NCI-H146 (cell line): ENCODE results near the gene HIGD2A.
"Not testable (repeated sequence)": the region's sequence is repeated elsewhere in the genome, so short reads cannot be mapped to it uniquely, and the experiment has no call there.

Experiments used
- DNase-seq: peaks from one replicate; lab custom pipeline; 2025; lab: John Stamatoyannopoulos, UW

HIGD2A gene

GRCh38 chr5:176394881-176395675, 6.5 kb downstream of the HIGD2A start:
- no peak for DNase-seq

- no peak for DNase-seq
These were observed 7.8 kb downstream of the HIGD2A start for GRCh38 chr5:176396330-176396729.

GRCh38 chr5:176397736-176398420, 9.3 kb downstream of the HIGD2A start:
- no peak for DNase-seq

GRCh38 chr5:176400382-176401156, 12.0 kb downstream of the HIGD2A start:
- no peak for DNase-seq

- no peak for DNase-seq
These were observed 13.0 kb downstream of the HIGD2A start for GRCh38 chr5:176401281-176402205.

DNA sequence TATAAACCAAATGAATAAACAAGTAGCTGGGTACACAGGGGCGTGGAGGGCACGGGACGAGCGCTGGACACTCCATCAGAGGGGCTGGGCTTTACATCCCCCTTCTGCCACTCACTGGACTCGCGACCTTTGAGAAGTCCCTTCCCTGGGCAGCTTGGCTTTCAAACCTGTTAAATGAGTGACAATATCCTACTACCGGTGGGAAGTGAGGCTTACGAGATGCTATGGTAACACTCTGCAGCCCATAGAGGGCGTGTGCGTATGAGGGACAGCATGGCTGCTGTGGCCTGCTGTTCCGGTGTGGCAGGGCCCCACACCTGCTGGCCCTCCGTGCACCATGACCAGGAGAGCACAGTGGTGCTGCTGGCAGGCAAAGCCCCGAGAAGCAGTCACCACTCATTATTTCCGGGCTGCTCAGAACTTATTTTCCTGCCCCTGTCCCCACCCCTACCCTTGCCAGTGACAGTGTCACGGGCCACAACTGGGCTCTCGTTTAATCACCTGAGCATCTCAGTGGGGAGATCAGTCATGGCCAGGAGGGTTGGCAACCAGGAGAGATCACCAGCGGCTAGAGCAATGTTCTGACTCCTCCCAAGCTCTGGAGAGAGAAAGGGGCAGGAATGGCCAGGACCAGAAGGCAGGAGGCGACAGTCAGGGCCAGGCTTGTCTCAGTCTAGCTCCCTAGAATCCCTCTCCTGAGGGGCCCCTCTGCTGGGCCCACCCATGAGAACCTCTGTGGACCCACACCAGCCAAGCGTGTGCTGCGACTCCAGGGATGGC, 17.3 kb downstream of the HIGD2A start:
- DNase-seq: no peak

DNA sequence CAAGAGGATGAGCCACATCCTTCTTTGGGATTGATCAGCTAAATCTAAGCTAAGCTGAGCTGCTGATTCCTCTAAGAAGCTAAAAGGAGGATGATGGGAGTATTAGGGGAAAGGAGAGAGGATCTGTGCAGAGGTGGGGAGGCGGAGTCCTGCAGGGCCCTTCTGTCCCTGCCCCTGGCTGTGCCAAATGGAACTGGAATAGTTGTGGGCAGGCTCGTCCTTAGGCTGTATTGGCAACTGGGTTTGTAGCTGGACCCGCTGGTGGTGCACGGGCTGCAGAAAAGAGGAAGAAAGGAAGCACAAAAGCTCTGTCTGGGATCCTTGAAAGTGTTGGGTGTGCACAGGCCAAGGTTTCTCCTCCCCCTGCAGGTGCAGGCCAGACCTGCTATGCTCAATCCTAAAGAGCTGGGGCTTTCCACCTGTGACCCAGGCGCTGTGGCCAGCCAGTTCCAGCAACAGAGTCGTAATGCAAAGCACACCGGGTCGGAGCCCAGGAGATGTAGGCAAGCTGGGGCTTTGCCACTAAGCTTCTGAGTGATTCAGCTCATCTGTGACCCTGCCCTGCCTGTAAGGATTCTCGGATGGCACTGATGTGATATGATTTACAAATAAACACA, 18.0 kb downstream of the HIGD2A start:
- no peak for DNase-seq

- no peak for DNase-seq
These were observed 19.1 kb downstream of the HIGD2A start for GRCh38 chr5:176407456-176408251.

DNA sequence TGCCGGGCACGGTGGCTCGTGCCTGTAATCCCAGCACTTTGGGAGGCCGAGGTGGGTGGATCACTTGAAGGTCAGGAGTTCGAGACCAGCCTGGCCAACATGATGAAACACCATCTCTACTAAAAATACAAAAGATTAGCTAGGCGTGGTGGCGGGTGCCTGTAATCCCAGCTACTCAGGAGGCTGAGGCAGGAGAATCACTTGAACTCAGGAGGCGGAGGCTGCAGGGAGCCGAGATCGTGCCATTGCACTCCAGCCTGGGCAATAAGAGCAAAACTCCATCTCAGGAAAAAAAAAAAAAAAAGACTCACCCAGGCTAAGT, 19.7 kb downstream of the HIGD2A start:
- not testable (repeated sequence) for DNase-seq

DNA sequence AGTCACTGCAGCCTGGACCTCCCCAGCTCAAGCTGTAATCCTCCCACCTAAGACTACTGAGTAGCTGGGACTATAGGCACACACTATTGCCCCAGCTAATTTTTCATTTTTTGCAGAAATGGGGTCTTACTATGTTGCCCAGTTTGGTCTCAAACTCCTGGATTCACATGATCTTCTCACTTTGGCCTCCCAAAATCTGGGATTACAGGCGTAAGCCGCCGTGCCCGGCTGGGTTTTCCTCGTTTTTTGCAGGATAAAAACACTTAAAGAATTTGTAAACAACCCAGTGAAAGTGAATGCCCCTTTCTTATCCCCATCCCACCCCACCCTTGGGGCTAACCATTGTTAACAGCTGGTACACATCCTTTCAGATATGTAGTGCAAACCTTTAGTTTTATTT, 20.0 kb downstream of the HIGD2A start:
- no peak for DNase-seq

DNA sequence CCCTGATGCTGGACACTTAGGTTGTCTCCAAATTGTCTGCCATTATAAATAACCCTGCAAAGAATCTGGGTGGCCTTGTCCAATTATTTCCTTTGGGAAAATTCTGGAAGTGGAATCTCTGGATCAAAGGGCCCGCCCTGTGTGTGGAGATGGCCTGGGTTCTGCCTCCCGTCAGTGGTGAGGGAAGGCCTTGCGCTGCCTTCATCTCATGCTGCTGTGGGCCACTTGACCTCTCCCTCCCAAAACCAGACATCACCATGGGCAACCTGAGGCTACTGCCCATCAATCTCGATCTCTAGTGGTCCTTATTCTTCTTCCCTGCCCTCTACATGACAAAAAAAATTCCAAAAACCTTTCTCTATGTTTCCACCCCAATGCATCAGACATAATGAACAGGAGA, 21.2 kb downstream of the HIGD2A start:
- DNase-seq: no peak

DNA sequence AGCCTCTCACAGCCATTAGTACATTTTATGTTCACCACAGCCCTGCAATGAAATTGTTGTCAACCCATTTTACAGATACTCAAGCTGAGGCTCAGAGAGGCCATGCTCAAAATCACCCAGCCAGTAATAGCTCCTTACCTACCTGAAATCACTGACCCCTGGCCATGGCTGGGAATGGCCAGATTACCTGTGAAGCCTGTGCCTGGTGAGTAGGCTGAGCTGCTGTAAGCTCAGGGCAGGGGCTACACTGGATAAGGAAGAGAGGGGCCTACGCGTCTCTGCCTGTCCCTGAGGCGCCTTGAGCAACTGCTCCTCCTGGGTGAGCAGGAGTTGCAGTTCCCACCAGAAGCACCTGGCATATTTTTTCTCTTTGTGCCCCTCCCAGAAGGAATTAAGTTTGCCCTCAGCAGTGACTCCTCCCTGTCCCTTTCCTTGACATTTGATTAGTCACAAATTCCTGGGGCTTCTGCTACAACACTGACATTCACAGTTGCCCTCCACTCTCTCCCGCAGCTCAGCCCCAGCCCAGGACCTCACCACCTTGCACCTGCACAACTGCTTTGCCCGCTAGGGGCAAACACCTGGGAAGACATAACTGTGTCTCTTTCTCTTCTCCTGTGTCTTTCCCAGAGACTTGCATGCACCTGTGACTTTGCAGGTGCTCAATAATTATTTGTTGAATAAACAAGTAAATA, 22.1 kb downstream of the HIGD2A start:
- no peak for DNase-seq

- DNase-seq: no peak
These were observed 24.1 kb downstream of the HIGD2A start for GRCh38 chr5:176412517-176413254.

DNA sequence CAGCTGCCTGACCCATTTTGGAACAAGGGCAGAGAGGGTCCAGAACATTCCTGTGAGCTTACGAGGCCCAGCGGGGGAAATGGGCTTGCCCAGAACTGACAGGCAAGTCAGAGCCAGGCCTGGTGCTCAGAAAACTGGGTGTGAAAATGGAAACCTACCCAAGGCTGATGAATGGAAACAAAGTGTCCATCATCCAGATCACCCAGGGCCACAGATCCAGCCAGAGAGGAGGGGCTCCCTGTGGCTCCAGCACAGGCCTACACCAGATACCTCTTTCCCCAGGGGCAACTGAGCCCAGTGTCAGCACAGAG, 24.7 kb downstream of the HIGD2A start:
- no peak for DNase-seq

GRCh38 chr5:176413709-176414191, 25.2 kb downstream of the HIGD2A start:
- no peak for DNase-seq

- DNase-seq: no peak
These were observed 26.2 kb downstream of the HIGD2A start for GRCh38 chr5:176414704-176415103.

GRCh38 chr5:176415240-176415951, 26.8 kb downstream of the HIGD2A start:
- no peak for DNase-seq
